OCI-M1 (cell line): ENCODE measurements around the gene TRPM6.
"Not testable (repeated sequence)": the region's sequence is repeated elsewhere in the genome, so short reads cannot be mapped to it uniquely, and the experiment has no call there.

Experiments
- DNase-seq: peaks from one replicate; lab custom pipeline; 2025; lab: John Stamatoyannopoulos, UW

The TRPM6 gene

DNA sequence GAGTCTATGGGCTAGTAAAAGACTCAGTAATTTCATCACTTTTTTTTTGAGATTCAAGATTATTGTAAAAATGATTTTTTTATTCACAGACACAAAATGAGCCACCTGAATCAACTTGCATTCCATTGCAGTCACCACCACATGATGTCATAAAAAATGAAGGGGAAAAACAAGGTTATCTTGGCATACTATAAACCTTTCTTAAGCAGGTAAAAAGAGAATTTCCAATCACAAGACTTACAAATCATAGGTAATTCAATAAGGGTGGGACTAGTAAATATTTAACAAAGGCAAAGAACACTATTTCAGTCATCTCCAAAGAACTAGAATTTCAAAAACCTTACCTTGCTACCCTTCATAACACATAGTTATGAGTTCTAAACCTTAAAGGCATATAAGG, 30.7 kb downstream of the TRPM6 start:
- no peak for DNase-seq

DNA sequence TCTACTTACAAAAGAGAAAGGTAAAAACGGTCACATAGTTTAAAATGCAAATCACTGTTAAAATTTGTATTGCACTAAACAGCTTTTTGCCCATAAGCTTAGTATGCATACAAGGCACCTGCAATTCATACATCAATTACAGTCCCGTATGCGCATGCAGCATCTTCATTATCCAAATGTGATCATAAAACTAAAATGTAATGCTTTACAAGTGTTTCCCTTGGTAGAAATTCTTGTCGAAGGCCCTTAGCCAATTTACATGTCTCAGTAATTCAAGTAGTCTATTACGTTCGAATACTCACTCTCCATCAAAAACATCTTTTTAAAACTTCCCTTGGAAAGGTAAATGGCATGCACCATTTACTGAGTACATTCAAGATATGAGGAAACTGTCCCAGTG, 32.6 kb downstream of the TRPM6 start:
- DNase-seq, result no peak

DNA sequence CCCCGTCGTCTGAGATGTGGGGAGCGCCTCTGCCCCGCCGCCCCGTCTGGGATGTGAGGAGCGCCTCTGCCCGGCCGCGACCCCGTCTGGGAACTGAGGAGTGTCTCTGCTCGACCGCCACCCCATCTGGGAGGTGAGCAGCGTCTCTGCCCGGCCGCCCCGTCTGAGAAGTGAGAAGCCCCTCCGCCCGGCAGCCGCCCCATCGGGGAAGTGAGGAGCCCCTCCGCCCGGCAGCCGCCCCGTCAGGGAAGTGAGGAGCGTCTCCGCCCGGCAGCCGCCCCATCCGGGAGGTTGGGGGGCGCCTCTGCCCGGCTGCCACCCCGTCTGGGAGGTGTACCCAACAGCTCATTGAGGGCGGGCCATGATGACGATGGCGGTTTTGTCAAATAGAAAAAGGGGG, 34.7 kb downstream of the TRPM6 start:
- not testable (repeated sequence) for DNase-seq

DNA sequence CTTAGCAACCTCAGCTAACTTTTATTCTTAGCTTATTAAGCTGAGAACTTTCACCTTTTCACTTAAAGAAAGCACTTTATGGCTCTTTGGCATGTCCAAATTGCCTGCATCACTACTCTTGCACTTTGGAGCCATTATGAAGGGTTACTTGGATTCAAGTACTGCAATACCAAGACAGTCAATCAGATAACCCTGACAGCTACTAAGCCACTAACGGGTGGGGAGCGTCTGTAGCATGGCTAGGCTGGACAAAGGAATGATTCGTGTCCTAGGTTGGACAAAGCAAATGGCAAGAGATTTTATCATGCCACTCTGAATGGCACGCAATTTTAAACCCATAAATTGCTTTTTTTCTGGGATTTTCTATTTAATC, 39.6 kb downstream of the TRPM6 start:
- DNase-seq, result no peak

DNA sequence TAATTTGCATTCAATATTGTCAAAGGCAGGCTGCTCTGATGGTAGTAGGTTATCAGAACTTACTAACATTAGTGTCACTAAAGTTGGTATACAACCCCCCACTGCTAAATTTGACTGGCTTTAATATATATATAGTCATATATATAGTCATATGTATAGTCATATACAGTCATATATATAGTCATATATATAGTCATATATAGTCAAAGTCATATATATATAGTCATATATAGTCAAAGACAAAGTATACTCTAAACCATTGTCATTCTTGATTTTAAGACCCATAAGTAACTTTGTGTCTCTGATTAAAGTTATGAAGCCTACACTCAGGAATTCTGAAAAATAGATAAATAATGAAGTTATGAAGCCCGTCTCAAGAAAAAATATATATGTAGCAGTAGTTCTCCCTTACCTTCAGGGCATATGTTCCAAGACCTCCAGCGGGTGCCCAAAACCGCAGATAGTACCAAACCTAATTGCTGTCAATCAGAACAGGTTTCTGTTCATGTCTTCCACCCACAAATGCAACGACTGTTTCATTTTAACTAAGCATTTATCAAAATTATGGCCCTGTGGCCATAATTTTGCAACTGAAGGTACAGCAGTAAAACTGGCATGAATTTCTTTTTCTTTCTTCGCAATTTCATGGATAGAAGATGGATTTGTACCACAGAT, 40.1 kb downstream of the TRPM6 start:
- no peak for DNase-seq

DNA sequence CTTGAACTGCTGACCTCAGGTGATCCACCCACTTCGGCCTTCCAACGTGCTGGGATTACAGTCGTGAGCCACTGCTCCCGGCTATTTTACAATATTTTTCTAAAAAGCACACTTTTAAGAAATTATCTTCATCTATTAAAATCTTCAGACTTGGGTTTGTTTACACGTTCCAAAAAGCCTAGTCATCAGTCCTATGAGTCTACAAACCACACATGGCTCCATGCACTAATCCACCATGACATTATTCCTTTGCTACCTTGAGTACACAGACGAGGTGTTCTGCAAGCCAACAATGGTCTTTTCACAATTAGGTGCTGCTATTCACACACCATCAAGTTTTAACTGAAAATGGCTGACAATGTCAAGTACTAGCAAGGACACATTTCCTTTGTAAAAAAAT, 41.0 kb downstream of the TRPM6 start:
- DNase-seq, result no peak

DNA sequence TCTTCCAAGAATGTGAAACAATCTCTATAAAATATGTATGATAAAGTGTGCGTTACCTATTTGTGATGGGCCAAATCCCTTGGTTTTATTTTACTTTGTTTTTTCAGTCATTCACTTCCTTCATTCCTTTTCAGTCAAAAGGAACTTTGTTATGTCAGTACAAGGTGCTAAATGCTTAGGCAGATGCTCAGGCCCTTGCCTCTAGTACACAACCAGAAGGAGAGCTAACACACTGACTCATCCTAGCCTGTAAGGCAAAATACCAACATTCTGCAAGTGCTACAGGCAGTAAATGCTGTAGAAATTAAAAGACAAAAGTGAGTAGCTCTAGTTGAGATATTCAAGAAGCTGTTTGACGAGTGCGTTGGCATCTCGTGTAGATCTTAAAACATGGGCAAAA, 49.4 kb downstream of the TRPM6 start:
- DNase-seq, result no peak

DNA sequence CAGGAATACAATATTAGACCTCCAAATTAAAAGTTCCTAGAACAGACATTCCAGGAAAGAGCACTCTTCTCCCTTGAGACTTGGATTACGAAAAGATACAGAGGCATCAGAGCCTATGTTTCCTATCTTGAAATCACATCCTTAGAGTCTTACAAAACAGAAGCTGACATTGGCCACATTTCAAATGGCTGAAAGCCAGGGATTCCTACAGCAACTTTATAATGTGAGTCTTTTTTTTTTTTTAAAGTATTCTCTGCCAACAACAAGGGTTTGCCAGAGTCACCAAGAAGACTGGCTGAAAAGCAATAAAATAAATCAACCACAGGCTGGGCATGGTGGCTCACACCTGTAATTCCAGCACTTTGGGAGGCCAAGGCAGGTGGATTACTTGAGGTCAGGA, 63.1 kb downstream of the TRPM6 start:
- DNase-seq, result peak; percentile 42

DNA sequence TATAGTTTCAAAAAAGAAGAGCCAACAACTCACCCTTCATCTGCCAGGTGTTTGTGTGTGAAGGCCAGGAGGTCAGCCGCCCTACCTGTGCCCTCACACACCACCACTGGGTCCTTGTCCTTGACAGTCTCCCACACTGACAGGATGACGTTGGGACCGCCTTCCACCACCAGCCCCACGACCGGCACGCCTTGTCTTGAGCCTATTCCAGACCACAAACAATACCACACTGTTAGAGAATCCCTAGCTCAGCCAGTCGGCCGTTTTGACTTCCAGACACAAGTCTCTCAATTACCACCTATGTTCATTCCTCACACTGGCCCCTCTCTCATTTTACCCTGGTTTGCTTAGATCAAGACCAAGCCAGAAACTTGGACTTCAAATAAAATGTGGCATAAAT, 66.1 kb downstream of the TRPM6 start:
- no peak for DNase-seq

DNA sequence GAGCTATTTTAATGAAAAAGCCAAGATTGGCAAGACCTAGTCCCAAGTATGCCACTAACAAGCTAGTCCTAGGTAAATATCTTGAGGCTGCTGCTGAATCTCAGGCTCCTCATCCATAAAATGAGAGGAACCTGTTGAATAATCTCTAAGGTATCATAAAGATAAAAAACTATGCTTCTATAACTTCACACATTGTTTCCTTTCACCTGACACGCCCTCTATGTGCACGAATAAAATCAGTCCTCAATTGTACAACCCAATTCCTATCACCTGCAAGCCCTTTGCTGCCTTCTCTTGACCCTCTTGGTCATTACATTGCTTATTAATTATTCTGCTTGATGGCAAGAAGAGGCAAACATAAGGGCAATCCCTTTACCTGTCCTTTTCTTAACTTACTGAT, 69.9 kb downstream of the TRPM6 start:
- DNase-seq, result no peak

DNA sequence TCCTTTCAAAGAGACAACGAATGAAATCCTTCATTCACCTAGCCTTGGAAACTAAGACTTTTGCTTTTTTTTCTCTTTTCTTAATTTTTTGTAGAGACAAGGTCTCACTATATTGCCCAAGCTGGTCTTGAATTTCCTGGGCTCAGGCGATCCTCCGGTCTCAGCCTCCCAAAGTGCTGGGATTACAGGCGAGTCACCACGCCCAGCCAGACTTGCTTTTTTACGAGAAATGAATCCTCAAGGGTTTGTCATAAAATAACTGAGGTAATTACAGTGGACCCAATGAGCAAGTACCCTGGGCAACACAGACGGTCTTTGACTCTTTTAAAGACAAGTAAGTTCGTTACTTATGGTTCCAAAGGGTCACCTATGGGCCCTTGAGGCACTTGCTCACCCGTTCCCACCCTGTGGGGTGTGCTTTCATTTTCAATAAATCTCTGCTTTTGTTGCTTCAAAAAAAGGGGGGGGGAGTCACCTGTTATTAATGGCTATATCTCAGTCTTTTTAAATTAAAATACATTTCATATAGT, 70.4 kb downstream of the TRPM6 start:
- no peak for DNase-seq

DNA sequence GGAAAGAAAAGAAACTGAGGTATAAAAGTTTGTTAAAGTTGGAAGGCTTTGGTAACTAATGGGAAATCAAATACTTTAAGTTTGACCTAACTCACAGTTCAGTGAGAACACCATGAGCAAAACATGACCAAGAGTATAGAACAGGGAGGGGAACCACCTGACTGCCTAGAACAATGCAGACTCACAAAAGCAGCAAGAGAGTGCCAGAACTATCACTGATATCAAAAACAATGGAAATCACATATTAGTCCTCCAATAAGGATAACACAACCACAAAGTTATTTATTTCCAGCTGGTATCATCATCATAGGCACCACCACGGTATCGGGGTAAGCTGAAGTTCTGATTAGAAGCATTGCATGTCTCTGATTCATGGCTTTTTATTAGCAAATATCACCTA, 77.5 kb downstream of the TRPM6 start:
- DNase-seq, result no peak

DNA sequence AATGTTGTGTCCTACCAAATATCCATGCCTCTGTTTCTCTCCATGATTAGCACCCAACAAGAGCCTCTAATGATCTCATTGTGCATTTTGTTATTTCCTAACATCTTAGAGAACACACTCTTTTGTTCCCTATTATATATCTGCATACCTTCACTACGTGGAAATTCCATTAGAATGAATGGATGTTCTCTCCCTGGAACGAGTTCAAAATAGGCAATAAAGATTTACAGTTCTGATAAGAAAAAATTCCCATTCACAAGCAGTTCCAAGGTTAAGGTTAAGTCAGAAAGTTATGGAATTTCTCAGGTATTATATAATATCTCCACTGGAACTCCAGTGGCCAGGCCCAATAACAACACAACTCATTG, 83.7 kb downstream of the TRPM6 start:
- no peak for DNase-seq

DNA sequence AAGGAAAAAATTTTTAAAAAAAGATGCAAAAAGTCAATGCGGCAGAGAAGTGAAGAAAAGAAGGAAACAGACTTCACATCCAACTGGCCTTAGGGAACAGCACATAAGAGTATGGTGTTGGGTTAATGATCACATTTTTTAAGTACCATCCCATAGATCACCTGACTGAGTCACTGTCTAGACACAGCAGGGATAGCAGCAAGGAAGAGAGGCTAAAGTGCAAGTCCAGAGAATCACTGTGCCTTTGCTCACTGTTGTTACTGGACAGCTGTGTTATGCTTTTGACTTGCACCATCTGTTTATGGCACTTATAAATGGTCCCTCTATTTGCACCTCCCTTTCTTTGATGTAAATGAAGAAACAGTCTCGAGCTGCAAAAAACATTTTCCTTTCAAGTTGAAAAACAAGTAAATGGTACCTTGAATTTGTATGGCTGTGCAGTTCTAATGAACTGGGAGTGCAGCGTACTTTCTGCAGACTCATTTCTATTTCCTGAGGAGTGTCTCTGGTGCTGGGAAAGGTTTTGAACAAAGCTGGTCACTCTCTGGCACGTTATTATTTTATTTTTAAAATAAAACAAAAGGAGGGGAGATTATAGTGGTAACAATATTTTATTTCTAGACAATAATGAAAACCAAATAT, 84.2 kb downstream of the TRPM6 start:
- no peak for DNase-seq

DNA sequence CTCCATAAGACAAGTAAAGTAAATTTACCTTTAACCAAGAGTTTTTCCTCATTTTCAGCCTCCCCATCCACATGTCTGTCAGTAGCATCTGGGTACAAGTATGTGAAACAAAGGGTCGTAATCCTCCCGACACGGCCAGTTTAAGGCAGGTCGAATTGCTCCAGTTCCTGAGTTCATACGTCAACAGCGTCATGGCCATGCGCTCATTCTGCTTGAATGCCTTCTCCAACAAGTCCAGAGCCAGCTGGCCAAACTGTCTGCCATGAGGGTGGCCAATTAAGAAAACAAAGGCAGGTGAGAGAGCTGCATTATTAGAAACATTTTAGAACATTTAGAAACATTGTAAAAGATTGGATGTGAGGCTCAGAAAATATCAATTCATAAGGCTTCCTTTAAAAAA, 87.5 kb downstream of the TRPM6 start:
- no peak for DNase-seq

DNA sequence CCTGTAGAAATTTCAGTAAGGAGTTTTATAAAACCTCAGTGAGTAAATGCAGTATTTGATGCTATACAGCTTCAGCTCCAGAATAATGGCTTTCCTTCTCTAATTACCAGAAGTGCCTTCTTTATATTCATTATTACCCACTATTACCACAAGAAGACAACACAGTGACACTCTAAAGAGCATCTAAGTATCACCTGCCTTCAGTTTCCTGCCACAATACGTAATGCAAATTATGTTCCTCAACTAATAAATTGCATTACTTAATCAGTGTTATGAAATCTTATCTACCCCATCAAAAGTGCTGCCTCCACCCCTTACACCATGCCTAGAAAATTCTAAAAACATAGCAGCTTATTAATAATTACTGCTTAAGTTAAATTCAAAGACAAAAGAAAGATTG, 91.9 kb downstream of the TRPM6 start:
- no peak for DNase-seq

DNA sequence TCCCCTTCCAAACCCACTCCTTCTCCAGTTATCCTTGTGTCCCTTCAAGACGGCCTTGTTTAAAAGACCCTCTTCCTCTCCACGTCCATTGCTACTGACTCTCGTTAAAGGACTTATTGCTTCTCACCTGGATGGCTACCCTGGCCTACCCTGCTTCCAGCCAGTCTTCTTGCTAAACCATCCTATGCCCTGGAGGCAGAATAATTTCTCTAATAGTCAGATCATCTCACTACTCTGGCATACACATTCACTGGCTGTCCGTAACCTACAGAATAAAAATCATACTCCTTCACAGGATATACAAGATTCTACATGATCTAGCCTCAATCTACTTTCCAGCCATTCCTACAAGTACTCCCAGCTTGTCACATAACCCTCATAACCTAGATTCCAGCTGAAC, 92.6 kb downstream of the TRPM6 start:
- DNase-seq, result no peak

DNA sequence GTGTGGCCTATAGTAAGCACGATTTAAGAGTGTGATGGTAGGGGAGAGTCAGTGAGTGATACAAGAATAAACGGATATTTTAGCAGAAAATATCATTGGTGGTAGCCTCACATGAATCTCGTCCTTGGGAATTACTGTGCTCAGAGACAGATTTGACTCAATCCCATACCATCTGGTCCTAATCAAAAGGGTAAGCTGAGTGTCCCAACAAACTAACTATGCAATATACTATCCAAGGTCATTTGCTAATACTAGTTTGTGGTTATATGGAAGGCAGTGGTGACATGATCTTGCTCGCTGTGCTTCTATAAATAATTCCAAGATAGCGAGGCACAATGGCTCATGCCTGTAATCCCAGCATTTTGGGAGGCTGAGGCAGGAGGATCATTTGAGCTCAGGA, 103.2 kb downstream of the TRPM6 start:
- DNase-seq, result no peak

DNA sequence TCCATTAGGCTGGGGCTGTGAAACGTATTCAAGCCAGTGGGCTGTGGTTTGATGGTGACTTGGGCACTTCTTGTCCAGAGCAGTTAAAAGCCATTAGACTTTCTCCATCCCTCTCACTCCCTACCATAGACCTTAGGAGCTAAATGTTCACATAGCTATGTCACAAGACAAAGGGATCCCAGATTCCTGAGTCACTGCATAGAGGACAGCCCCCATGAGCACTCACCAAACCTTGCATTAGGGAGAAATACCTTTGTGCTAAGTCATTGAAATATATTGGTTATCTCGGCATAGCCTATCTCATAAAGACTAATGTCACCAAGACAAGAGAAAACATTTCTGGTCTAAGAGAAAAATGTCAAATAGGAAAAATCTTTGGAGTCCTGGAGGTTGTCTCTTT, 104.3 kb downstream of the TRPM6 start:
- DNase-seq, result no peak

DNA sequence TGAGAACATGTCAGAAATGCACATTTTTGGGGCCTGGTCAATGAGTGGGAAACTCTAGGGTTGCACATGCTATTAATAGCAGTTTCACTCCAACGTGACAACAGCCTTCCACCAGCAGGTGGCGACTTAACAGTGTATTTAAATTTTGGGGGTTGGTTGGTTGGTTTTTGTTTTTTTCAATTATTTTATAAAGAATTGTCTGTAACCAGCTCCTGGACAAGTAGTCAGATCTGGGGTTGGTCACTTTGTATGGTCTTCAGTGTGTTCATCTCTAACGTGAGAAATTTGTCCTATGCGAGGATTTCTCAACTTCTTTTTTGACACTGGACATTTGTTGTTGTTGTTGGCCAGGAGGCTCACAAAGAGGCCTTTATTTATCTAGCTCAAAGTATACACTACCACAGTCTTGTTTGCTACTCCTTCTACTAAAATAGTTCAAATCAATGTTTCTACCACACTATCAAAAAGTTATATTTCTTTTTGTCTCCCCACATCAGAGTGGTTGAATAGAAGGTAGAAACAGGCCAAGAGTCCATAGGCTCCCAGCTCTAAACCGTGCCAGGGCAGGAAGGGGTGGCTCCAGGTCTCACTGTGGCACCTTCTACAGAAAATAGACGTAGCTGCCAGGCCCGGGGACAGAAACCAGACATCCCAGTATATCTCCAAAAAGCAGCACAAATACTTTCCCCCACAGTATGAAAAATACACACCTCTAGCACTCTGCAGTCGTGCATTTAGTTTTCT, 110.4 kb downstream of the TRPM6 start:
- DNase-seq, result peak; percentile 80

DNA sequence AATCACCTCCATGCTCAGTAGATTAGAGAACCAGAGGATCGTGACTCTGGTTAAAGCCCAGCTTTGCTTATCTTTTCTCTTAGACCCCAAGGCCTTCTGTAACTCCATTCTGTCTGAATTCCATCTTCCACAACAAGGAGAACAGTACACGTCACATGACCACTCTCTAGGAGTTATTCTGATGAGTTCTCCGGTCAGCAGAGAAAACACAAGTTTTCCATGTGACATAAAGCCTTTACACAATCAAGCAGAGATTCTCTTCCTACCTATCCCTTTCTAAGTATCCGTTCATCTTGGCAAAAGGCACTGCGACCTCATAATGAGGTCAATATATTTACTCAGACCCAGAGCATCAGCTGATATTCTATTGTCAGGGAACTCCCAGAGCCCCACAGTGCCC, 112.3 kb downstream of the TRPM6 start:
- no peak for DNase-seq

DNA sequence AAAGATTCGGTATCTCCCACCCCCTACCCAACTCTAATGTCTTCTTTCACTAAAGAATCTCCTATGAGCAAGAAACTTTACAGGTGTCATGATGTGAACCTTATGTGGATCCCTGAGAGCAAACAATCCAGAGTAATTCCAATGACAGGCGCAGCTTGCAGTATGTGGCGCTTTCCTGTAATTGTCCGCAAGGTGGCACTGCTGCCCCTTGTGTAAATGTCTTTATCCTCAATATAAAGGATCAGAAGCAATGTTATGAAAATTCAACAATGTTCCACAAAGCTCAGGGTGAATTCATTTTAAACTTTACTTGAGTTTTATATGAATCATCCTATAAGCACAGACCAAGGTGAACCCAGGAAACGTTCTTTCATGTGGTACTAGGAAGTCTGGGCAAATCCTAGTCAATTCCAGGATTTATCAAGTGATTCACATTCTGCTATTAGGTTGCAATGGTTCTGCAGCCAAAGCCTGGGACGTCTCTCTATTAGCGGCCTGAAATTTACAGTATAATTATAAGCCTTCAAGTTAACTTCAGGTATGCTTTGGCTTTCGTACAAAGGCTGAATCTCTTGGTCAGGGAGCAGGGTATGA, 113.7 kb downstream of the TRPM6 start:
- peak; percentile 81 for DNase-seq

DNA sequence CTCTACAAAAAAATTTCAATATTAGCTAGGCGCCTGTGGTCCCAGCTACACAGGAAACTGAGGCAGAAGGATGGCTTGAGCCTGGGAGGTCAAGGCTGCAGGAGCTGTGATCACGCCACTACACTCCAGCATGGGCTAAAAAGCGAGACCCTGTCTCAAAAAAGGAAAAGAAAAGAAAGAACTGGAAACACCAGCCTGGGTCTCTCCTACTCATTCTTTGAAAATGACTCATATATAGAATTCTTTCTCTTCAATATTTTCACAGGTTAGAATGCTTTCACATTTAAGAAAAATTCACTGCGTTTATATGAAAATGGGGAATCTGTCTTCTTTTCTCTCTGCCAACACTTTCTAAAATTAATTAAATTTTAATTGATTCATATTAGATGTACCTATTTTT, 115.6 kb downstream of the TRPM6 start:
- no peak for DNase-seq
